HG03432 (cell line): ENCODE data around the gene STK17B.

Experiments
- ATAC-seq: cut with Tn5 transposase; IDR thresholded peaks from one replicate; pipeline ENCODE4 v1.9.1; 2021; ENCODE audit warnings: mild to moderate bottlenecking, moderate library complexity; ENCODE audit not compliant: unreplicated experiment

STK17B gene

GRCh38 chr2:196186266-196186980 is 15.0 kb upstream of the STK17B start:
- no peak for ATAC-seq

- ATAC-seq = no peak
Observed at GRCh38 chr2:196184921-196185320, 13.5 kb upstream of the STK17B start.

GRCh38 chr2:196183528-196184231 is 12.3 kb upstream of the STK17B start:
- ATAC-seq = no peak

- no peak for ATAC-seq
Observed at GRCh38 chr2:196183172-196183473, 11.7 kb upstream of the STK17B start.

- peak; percentile 95 for ATAC-seq
Observed at GRCh38 chr2:196182439-196183171, 11.2 kb upstream of the STK17B start.

GRCh38 chr2:196181484-196181883 is 10.1 kb upstream of the STK17B start:
- ATAC-seq = no peak

- no peak for ATAC-seq
Observed at GRCh38 chr2:196177124-196177523, 5.7 kb upstream of the STK17B start.

- ATAC-seq = peak; percentile 72
Observed at GRCh38 chr2:196176142-196176738, 4.9 kb upstream of the STK17B start.

- ATAC-seq = no peak
Observed at GRCh38 chr2:196174404-196174803, 3.0 kb upstream of the STK17B start.

- ATAC-seq = no peak
Observed at GRCh38 chr2:196173505-196173904, 2.1 kb upstream of the STK17B start.

GRCh38 chr2:196172951-196173350 is 1.6 kb upstream of the STK17B start:
- no peak for ATAC-seq

GRCh38 chr2:196171946-196172345 is 568 bp upstream of the STK17B start:
- ATAC-seq = no peak

GRCh38 chr2:196170606-196171247 is 651 bp downstream of the STK17B start:
- peak; percentile 11 for ATAC-seq

GRCh38 chr2:196170213-196170605 is 1.2 kb downstream of the STK17B start:
- ATAC-seq = peak; percentile 18

- no peak for ATAC-seq
Observed at GRCh38 chr2:196169516-196169915, 1.9 kb downstream of the STK17B start.

GRCh38 chr2:196168181-196168580 is 3.2 kb downstream of the STK17B start:
- no peak for ATAC-seq

- ATAC-seq = no peak
Observed at GRCh38 chr2:196167666-196168065, 3.7 kb downstream of the STK17B start.

- peak; percentile 10 for ATAC-seq
Observed at GRCh38 chr2:196166876-196167275, 4.5 kb downstream of the STK17B start.

GRCh38 chr2:196165016-196165415 is 6.4 kb downstream of the STK17B start:
- ATAC-seq = no peak

- no peak for ATAC-seq
Observed at GRCh38 chr2:196163285-196163684, 8.1 kb downstream of the STK17B start.

GRCh38 chr2:196162586-196163175 is 8.7 kb downstream of the STK17B start:
- peak; percentile 20 for ATAC-seq
